Esophagus muscularis mucosa (tissue), 4 donors: ENCODE results near the gene KLK14. TPM values are rescaled to one million over a fixed set of nuclear protein-coding genes. Genes with fewer than 3 reads are reported as not detected.

Source experiments
- DNase-seq: peaks from one replicate; pipeline ENCODE4 v3.0.0-alpha.2; 2017; ENCODE audit errors: extremely low spot score
- H3K27ac ChIP-seq, 4 donors: fragments of 200-600 bp; sonication (generic); replicated peaks in 1 of 4; 1 replicate in 3 of 4; 2 replicates in 1 of 4; pipeline ENCODE4 v1.5.1; 2016 to 2019; ENCODE audit warnings: mild to moderate bottlenecking in 1 of 4
- H3K27me3 ChIP-seq, 4 donors: fragments of 200-600 bp; sonication (generic); one replicate each; pipeline versions ENCODE4 v1.5.1 to v1.6.0; 2016 to 2019
- H3K36me3 ChIP-seq, 4 donors: fragments of 200-600 bp; sonication (generic); one replicate each; pipeline ENCODE4 v1.5.1; 2016 to 2019
- H3K4me1 ChIP-seq, 4 donors: fragments of 200-600 bp; sonication (generic); one replicate each; pipeline ENCODE4 v1.5.1; 2016 to 2019
- H3K4me3 ChIP-seq, 4 donors: fragments of 200-600 bp; sonication (generic); 1 replicate in 2 of 4; 2 replicates in 2 of 4; pipeline ENCODE4 v1.5.1; 2016 to 2019; ENCODE audit warnings: mild to moderate bottlenecking in 4 of 4, moderate library complexity in 1 of 4
- H3K9me3 ChIP-seq, 4 donors: fragments of 200-600 bp; sonication (generic); 1 replicate in 3 of 4; 2 replicates in 1 of 4; pipeline ENCODE4 v1.5.1; 2016 to 2019
- EP300 ChIP-seq: sonication (generic); formaldehyde crosslinking; IDR thresholded peaks from one replicate; pipeline ENCODE4 v1.6.1; 2017; ENCODE audit warnings: antibody characterized with exemption
- POLR2A ChIP-seq: fragments of 450-650 bp; IDR thresholded peaks from one replicate; pipeline ENCODE4 v1.6.1; 2017; ENCODE audit warnings: antibody characterized with exemption, moderate library complexity, mild to moderate bottlenecking, low read depth
- POLR2AphosphoS5 ChIP-seq, 2 donors: sonication (generic); formaldehyde crosslinking; IDR thresholded peaks; one replicate each; pipeline ENCODE4 v1.6.1; 2017; ENCODE audit warnings: antibody characterized with exemption in 2 of 2
- whole genome bisulfite sequencing: methylation state at CpG from one replicate; pipeline ENCODE4 v1.1.5; 2018; 5-methylcytosine and 5-hydroxymethylcytosine counted together
- intact Hi-C: fragments of 100-400 bp; cut with DNase I; formaldehyde crosslinking; loops from one replicate; pipeline ENCODE4 v1.15.1; 2023
- total RNA-seq, 4 donors: library from RNA; depleted of rRNA; stranded (reverse); fragments of >200 nt; gene quantifications; one replicate each; pipeline versions ENCODE4 v1.1.0 to v1.2.1, GENCODE V29; 2016
- TF ChIP-seq, protein P1 (sequence below), 3 experiments: fragments of 200-600 bp in 2 of 3; fragments of 450-650 bp in 1 of 3; sonication (generic) in 2 of 3; IDR thresholded peaks; one replicate each; pipeline ENCODE4 v1.5.1; 2017 to 2019; ENCODE audit warnings: antibody characterized with exemption in 3 of 3, mild to moderate bottlenecking in 2 of 3, moderate library complexity in 1 of 3

The KLK14 gene
- total RNA-seq, 4 donors from 2014 or later: 0.52 TPM; not detected in 3

DNA sequence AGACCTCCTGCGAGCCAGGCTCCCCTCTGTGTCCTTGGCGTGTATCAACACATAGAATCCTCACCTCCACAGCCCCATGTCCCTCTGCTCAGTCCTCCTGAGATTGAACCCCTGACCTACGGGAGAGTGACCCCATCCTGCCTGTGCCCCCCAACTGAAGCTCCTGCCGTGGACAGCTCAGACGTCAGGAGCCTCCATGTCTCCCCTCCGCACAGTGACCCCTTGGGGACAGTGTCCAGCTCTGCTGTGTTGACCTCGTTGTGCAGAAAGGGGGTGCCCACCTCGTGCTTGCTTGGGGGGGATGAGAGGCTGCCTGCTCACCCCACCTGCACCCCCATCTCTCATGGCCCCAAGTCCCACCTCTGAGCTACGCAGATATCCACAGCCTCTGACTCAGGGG lies 41.5 kb upstream of the KLK14 start:
- Histone ChIP-seq H3K27me3 (peaks cover 0 to 55% (median 3%) of the 10 kb centered on the region in 4 donors), H3K4me1 (peaks cover 0 to 6% (median 0%) of the 10 kb centered on the region in 4 donors), H3K36me3 (no peaks in the 10 kb centered on the region), H3K27ac (peak overlapping the region; percentile 11 to 48 (median 37)), H3K9me3 (no peaks in the 10 kb centered on the region), H3K4me3 (no peak overlapping the region)
- TF ChIP-seq, protein P1, sequence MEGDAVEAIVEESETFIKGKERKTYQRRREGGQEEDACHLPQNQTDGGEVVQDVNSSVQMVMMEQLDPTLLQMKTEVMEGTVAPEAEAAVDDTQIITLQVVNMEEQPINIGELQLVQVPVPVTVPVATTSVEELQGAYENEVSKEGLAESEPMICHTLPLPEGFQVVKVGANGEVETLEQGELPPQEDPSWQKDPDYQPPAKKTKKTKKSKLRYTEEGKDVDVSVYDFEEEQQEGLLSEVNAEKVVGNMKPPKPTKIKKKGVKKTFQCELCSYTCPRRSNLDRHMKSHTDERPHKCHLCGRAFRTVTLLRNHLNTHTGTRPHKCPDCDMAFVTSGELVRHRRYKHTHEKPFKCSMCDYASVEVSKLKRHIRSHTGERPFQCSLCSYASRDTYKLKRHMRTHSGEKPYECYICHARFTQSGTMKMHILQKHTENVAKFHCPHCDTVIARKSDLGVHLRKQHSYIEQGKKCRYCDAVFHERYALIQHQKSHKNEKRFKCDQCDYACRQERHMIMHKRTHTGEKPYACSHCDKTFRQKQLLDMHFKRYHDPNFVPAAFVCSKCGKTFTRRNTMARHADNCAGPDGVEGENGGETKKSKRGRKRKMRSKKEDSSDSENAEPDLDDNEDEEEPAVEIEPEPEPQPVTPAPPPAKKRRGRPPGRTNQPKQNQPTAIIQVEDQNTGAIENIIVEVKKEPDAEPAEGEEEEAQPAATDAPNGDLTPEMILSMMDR (IDR thresholded peaks at IDR 0.05): no peak
- TF ChIP-seq POLR2AphosphoS5 (IDR thresholded peaks at IDR 0.05): no peak
- TF ChIP-seq EP300: no peak
- TF ChIP-seq POLR2A: no peak
- intact Hi-C loops: no loop called here
- DNase-seq: no peak
- 91% methylated on average over 4 of the region's 9 CpGs for WGBS

DNA sequence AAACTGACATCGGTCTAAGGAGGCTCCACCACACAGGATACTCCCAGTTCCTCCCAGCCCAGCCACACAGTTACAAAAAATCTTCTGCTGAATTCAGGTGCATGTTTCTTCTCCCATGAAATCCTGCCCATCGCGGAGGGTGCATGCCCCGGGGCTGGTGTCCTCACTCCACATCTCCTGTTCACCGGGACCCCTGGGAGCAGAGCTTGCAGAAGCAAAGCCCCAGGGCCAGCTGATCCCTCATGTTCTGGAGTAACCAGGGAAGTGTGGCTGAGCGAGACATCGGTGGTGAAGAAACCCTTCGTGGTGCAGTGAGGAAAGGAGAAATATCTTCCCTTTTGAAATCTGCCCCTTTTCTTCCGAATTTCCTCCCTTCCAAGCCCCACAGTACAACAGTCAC lies 41.1 kb upstream of the KLK14 start:
- Histone ChIP-seq H3K27me3 (peaks cover 0 to 55% (median 3%) of the 10 kb centered on the region in 4 donors), H3K9me3 (no peaks in the 10 kb centered on the region), H3K27ac (peak overlapping the region; percentile 11 to 48 (median 37)), H3K36me3 (no peaks in the 10 kb centered on the region), H3K4me1 (peaks cover 0 to 6% (median 0%) of the 10 kb centered on the region in 4 donors), H3K4me3 (no peak overlapping the region)
- intact Hi-C loops: no loop called here
- WGBS: 73% methylated on average over 9 of the region's 9 CpGs
- DNase-seq: no peak
- TF ChIP-seq POLR2A (no peak), POLR2AphosphoS5 (IDR thresholded peaks at IDR 0.05) (no peak), EP300 (no peak)
- TF ChIP-seq, protein P1 (IDR thresholded peaks at IDR 0.05): no peak

DNA sequence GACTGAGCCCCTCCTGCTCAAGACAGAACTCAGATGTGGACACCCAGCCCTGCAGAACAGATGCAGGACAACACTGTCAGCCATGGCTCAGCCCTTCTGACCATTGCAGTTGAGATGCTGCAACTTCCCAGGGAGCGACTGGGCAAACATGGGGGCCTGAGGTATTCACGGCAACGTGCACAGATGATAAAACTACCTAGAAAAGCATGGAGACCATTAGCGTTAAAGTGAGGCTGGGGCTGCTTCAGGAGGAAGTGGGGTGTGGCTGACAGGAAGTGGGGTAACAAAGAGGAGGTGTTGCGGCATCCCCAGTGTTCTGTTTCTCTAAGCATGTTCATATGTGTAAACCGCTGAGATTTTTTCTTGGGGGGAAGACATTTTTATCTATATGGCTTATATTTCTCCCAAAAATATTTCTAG lies 40.7 kb upstream of the KLK14 start:
- H3K4me3 ChIP-seq: no peak overlapping the region
- H3K36me3 ChIP-seq: no peaks in the 10 kb centered on the region
- intact Hi-C loops: no loop called here
- TF ChIP-seq, protein P1 (IDR thresholded peaks at IDR 0.05): no peak
- TF ChIP-seq EP300: no peak
- TF ChIP-seq POLR2A: no peak
- no peak for TF ChIP-seq POLR2AphosphoS5 (IDR thresholded peaks at IDR 0.05)
- H3K4me1 ChIP-seq: peaks cover 0 to 3% (median 0%) of the 10 kb centered on the region in 4 donors
- peaks cover 0 to 54% (median 3%) of the 10 kb centered on the region in 4 donors for H3K27me3 ChIP-seq
- WGBS: 56% methylated on average over 6 of the region's 6 CpGs
- peak overlapping the region in 2 of 4 donors; percentile 48 to 59 for H3K27ac ChIP-seq
- DNase-seq: no peak
- no peaks in the 10 kb centered on the region for H3K9me3 ChIP-seq

DNA sequence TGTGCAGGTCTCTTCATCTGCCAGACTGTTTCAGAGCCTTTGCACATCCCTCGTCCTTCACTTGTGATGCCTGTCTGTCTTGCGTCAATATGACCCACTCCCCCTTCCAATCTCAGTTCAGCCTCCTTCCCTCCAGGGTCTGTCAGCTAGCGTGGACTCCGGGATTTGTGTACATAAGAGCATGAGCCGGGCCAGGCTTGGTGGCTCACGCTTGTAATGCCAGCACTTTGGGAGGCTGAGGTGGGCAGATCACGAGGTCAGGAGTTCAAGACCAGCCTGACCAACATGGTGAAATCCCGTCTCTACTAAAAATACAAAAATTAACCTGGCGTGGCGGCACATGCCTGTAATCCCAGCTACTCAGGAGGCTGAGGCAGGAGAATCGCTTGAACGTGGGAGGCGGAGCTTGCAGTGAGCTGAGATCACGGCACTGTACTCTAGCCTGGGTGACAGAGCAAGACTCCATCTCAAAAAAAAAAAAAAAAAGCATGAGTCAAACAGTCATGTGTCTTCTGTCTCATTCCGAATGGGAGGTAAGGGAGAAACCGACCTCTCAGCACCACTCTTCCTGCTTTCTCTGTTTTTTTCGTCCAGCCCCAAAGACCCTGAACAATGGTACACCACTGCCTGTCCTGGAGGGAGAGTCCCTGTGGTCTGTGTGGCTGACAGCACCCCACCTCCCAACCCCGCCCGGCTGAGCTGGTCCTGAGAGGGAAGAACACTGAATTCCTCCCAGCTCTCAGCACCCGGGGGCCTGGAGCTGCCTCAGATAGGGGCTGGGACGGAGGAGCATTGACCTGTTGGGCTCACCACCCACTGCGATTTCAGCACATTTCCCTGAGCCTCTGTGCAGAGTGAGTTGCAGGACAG lies 39.7 kb upstream of the KLK14 start:
- 74% methylated on average over 20 of the region's 22 CpGs for WGBS
- Histone ChIP-seq H3K4me1 (no peaks in the 10 kb centered on the region), H3K27me3 (peaks cover 0 to 53% (median 3%) of the 10 kb centered on the region in 4 donors), H3K4me3 (no peak overlapping the region), H3K9me3 (no peaks in the 10 kb centered on the region), H3K27ac (peak overlapping the region in 3 of 4 donors; percentile 57 to 59 (median 57)), H3K36me3 (no peaks in the 10 kb centered on the region)
- intact Hi-C loops: no loop called here
- no peak for DNase-seq
- no peak for TF ChIP-seq POLR2AphosphoS5 (IDR thresholded peaks at IDR 0.05)
- TF ChIP-seq POLR2A: no peak
- no peak for TF ChIP-seq EP300
- TF ChIP-seq, protein P1 (IDR thresholded peaks at IDR 0.05): no peak
